Lung (tissue), 4 donors: Measurements from ENCODE around the gene GAGE12J. TPM values are rescaled to one million over a fixed set of nuclear protein-coding genes. Genes with fewer than 3 reads are reported as not detected.

ENCODE experiments used
- polyA plus RNA-seq, 2 donors: library from polyadenylated mRNA; stranded (reverse); fragments of 200-250 nt; gene quantifications; one replicate each; pipeline ENCODE4 v1.2.1, GENCODE V29; 2013
- total RNA-seq, 2 donors: library from RNA; depleted of rRNA in 1 of 2; stranded (reverse); fragments of >200 nt in 1 of 2; gene quantifications; one replicate each; pipeline ENCODE4 v1.2.1, GENCODE V29; 2014 to 2021
- donor health status: Bipolar disorder and iron deficiency.
- donor health status: healthy.
- donor health status: DM: yes; HTN: yes; CAD: no.

The GAGE12J gene
- total and polyA plus RNA-seq, 4 donors = not detected

Other genes starting within 250 kb of the GAGE12J start
- 10 to 100 TPM in 1 of 2 donors, 1 to 10 TPM in 1; 5.6 to 40.8 TPM for gene PRAF2, start 248.0 kb upstream of the GAGE12J start, total RNA-seq
- 10 to 100 TPM; 36.6 to 37.2 TPM for gene PRAF2, start 248.0 kb upstream of the GAGE12J start, polyA plus RNA-seq
- gene WDR45, start 242.2 kb upstream of the GAGE12J start, total RNA-seq = 10 to 100 TPM; 48.1 to 71.4 TPM
- gene WDR45, start 242.2 kb upstream of the GAGE12J start, polyA plus RNA-seq = 10 to 100 TPM; 58.5 to 70.1 TPM
- 10 to 100 TPM; 18.1 to 23.1 TPM for gene GPKOW, start 198.3 kb upstream of the GAGE12J start, total RNA-seq
- 10 to 100 TPM in 1 of 2 donors, 1 to 10 TPM in 1; 9.1 to 20.6 TPM for gene GPKOW, start 198.3 kb upstream of the GAGE12J start, polyA plus RNA-seq
- gene MAGIX, start 159.3 kb upstream of the GAGE12J start, total RNA-seq = 10 to 100 TPM in 1 of 2 donors, 1 to 10 TPM in 1; 7.3 to 15.2 TPM
- 10 to 100 TPM in 1 of 2 donors, 1 to 10 TPM in 1; 9.8 to 19.0 TPM for gene MAGIX, start 159.3 kb upstream of the GAGE12J start, polyA plus RNA-seq
- 100 to 1,000 TPM in 1 of 2 donors, 1 to 10 TPM in 1; 8.9 to 181 TPM for gene PLP2, start 150.1 kb upstream of the GAGE12J start, total RNA-seq
- gene PLP2, start 150.1 kb upstream of the GAGE12J start, polyA plus RNA-seq = 100 to 1,000 TPM; 138 to 222 TPM
- gene PRICKLE3, start 135.7 kb upstream of the GAGE12J start, total RNA-seq = 10 to 100 TPM; 10.0 to 16.3 TPM
- gene PRICKLE3, start 135.7 kb upstream of the GAGE12J start, polyA plus RNA-seq = 10 to 100 TPM in 1 of 2 donors, 1 to 10 TPM in 1; 7.6 to 12.7 TPM
- 1 to 10 TPM; 3.2 to 5.6 TPM for gene SYP, start 121.8 kb upstream of the GAGE12J start, total RNA-seq
- gene SYP, start 121.8 kb upstream of the GAGE12J start, polyA plus RNA-seq = 1 to 10 TPM; 4.6 to 5.1 TPM
- gene CACNA1F, start 88.7 kb upstream of the GAGE12J start, total RNA-seq = under 1 TPM; 0.43 to 0.55 TPM
- under 1 TPM; 0.10 to 0.41 TPM for gene CACNA1F, start 88.7 kb upstream of the GAGE12J start, polyA plus RNA-seq
- gene CCDC22, start 86.6 kb upstream of the GAGE12J start, total RNA-seq = 10 to 100 TPM; 14.7 to 22.2 TPM
- 10 to 100 TPM in 1 of 2 donors, 1 to 10 TPM in 1; 7.8 to 16.9 TPM for gene CCDC22, start 86.6 kb upstream of the GAGE12J start, polyA plus RNA-seq
- 1 to 10 TPM in 1 of 2 donors, under 1 TPM in 1; 0.40 to 1.4 TPM for gene FOXP3, start 57.3 kb upstream of the GAGE12J start, total RNA-seq
- gene FOXP3, start 57.3 kb upstream of the GAGE12J start, polyA plus RNA-seq = under 1 TPM; 0.12 to 0.56 TPM
- gene PPP1R3F, start 52.2 kb upstream of the GAGE12J start, total RNA-seq = 1 to 10 TPM; 5.8 to 7.6 TPM
- gene PPP1R3F, start 52.2 kb upstream of the GAGE12J start, polyA plus RNA-seq = 1 to 10 TPM; 2.0 to 3.0 TPM
- gene GAGE10, start 18.4 kb upstream of the GAGE12J start, total RNA-seq = not detected
- not detected for gene GAGE10, start 18.4 kb upstream of the GAGE12J start, polyA plus RNA-seq
- not detected for gene GAGE13, start 9.5 kb downstream of the GAGE12J start, total RNA-seq
- gene GAGE13, start 9.5 kb downstream of the GAGE12J start, polyA plus RNA-seq = not detected
- not detected for gene GAGE12C, start 210.1 kb downstream of the GAGE12J start, total RNA-seq
- not detected for gene GAGE12C, start 210.1 kb downstream of the GAGE12J start, polyA plus RNA-seq
- not detected for gene GAGE12D, start 219.7 kb downstream of the GAGE12J start, total RNA-seq
- gene GAGE12D, start 219.7 kb downstream of the GAGE12J start, polyA plus RNA-seq = not detected
- gene GAGE12E, start 229.3 kb downstream of the GAGE12J start, total RNA-seq = not detected
- not detected for gene GAGE12E, start 229.3 kb downstream of the GAGE12J start, polyA plus RNA-seq
- not detected for gene GAGE12F, start 238.8 kb downstream of the GAGE12J start, total RNA-seq
- not detected for gene GAGE12F, start 238.8 kb downstream of the GAGE12J start, polyA plus RNA-seq
- gene GAGE12G, start 248.4 kb downstream of the GAGE12J start, total RNA-seq = not detected
- gene GAGE12G, start 248.4 kb downstream of the GAGE12J start, polyA plus RNA-seq = not detected